HG03139 (cell line): ENCODE data around the gene LNX1.

ENCODE experiments used
- ATAC-seq: cut with Tn5 transposase; IDR thresholded peaks from one replicate; pipeline ENCODE4 v1.9.1; 2021; ENCODE audit not compliant: unreplicated experiment

Gene LNX1

GRCh38 chr4:53500546-53500945 is 90.7 kb downstream of the LNX1 start:
- no peak for ATAC-seq

- ATAC-seq, result no peak
These were observed 91.5 kb downstream of the LNX1 start for GRCh38 chr4:53499791-53500190.

- no peak for ATAC-seq
These were observed 92.6 kb downstream of the LNX1 start for GRCh38 chr4:53498706-53499105.

- ATAC-seq, result no peak
These were observed 93.6 kb downstream of the LNX1 start for GRCh38 chr4:53497487-53498244.

- no peak for ATAC-seq
These were observed 96.4 kb downstream of the LNX1 start for GRCh38 chr4:53494851-53495250.

GRCh38 chr4:53490965-53491622 is 100.2 kb downstream of the LNX1 start:
- no peak for ATAC-seq

GRCh38 chr4:53490161-53490956 is 100.9 kb downstream of the LNX1 start:
- ATAC-seq, result no peak

GRCh38 chr4:53489279-53489889 is 101.9 kb downstream of the LNX1 start:
- no peak for ATAC-seq

- no peak for ATAC-seq
These were observed 103.5 kb downstream of the LNX1 start for GRCh38 chr4:53487766-53488165.

- no peak for ATAC-seq
These were observed 105.6 kb downstream of the LNX1 start for GRCh38 chr4:53485658-53486040.

- ATAC-seq, result no peak
These were observed 106.2 kb downstream of the LNX1 start for GRCh38 chr4:53484911-53485657.

GRCh38 chr4:53483250-53483649 is 108.0 kb downstream of the LNX1 start:
- no peak for ATAC-seq

GRCh38 chr4:53481586-53481985 is 109.7 kb downstream of the LNX1 start:
- no peak for ATAC-seq

GRCh38 chr4:53480909-53481308 is 110.4 kb downstream of the LNX1 start:
- no peak for ATAC-seq

GRCh38 chr4:53479736-53480525 is 111.4 kb downstream of the LNX1 start:
- ATAC-seq, result no peak

GRCh38 chr4:53478671-53479456 is 112.4 kb downstream of the LNX1 start:
- no peak for ATAC-seq

GRCh38 chr4:53477636-53478035 is 113.7 kb downstream of the LNX1 start:
- ATAC-seq, result no peak

- no peak for ATAC-seq
These were observed 114.2 kb downstream of the LNX1 start for GRCh38 chr4:53477038-53477565.
